CD4-positive, alpha-beta T cell (primary cell): ENCODE data around the gene GBA2. TPM values are rescaled to one million over a fixed set of nuclear protein-coding genes. Genes with fewer than 3 reads are reported as not detected.
A peak's percentile ranks its signal among the peaks of the same experiment; 100 is the strongest.

Experiments used
- ATAC-seq: fragments of 200-7000 bp; cut with Tn5 transposase; one replicate; pipeline ENCODE4 v1.10.0; 2022; ENCODE audit warnings: mild to moderate bottlenecking; ENCODE audit not compliant: poor library complexity
- CTCF ChIA-PET: fragments of 350-600 bp; sonication (Branson Sonifier 250); formaldehyde crosslinking; loops from one replicate; lab custom pipeline; 2021; ENCODE audit warnings: antibody characterized with exemption, inconsistent platforms; lab: Charles Lee
- POLR2A ChIA-PET: fragments of 350-600 bp; sonication (Branson Sonifier 250); formaldehyde crosslinking; loops from one replicate; lab custom pipeline; 2021; ENCODE audit warnings: antibody characterized with exemption, inconsistent platforms; lab: Charles Lee
- DNase-seq, 14 experiments: peaks; one replicate each; pipeline ENCODE4 v3.0.0-alpha.2; 2013 to 2020; ENCODE audit warnings: mixed read lengths in 2 of 14
- H3K27ac ChIP-seq, 2 donors: one replicate each; pipeline versions ENCODE4 v1.5.1 to v1.7.0; 2013; ENCODE audit warnings: low read length in 2 of 2, low read depth in 1 of 2, mild to moderate bottlenecking in 1 of 2
- H3K27me3 ChIP-seq, 2 experiments: 1 replicate in 1 of 2; 2 replicates in 1 of 2; pipeline versions ENCODE4 v1.6.1 to v1.7.0; 2013; ENCODE audit warnings: low read length in 2 of 2, control low read depth in 1 of 2, mild to moderate bottlenecking in 1 of 2, moderate library complexity in 1 of 2; ENCODE audit not compliant: insufficient read depth in 2 of 2, control insufficient read depth in 1 of 2
- H3K36me3 ChIP-seq: one replicate; pipeline ENCODE4 v1.6.1; 2013; ENCODE audit warnings: low read length, control low read depth; ENCODE audit not compliant: insufficient read depth
- H3K4me1 ChIP-seq: one replicate; pipeline ENCODE4 v1.6.1; 2013; ENCODE audit warnings: low read length, control low read depth; ENCODE audit not compliant: insufficient read depth
- H3K4me3 ChIP-seq: one replicate; pipeline ENCODE4 v1.5.1; 2013; ENCODE audit warnings: mild to moderate bottlenecking, low read length, moderate library complexity
- H3K9me3 ChIP-seq, 2 experiments: 1 replicate in 1 of 2; 2 replicates in 1 of 2; pipeline versions ENCODE4 v1.6.1 to v1.7.0; 2013; ENCODE audit warnings: low read length in 2 of 2, mild to moderate bottlenecking in 2 of 2, control low read depth in 1 of 2, moderate library complexity in 1 of 2; ENCODE audit not compliant: control insufficient read depth in 1 of 2, insufficient read depth in 1 of 2
- H3K27ac Mint-ChIP-seq: one replicate; pipeline ENCODE4 v1.8.0; 2020; ENCODE audit warnings: mixed read lengths
- H3K27me3 Mint-ChIP-seq: one replicate; pipeline ENCODE4 v1.8.0; 2021; ENCODE audit warnings: mixed read lengths
- H3K36me3 Mint-ChIP-seq: one replicate; pipeline ENCODE4 v1.8.0; 2021; ENCODE audit warnings: low read depth, mixed read lengths
- H3K4me1 Mint-ChIP-seq: one replicate; pipeline ENCODE4 v1.8.0; 2021; ENCODE audit warnings: low read depth, mixed read lengths
- H3K4me3 Mint-ChIP-seq: one replicate; pipeline ENCODE4 v1.8.0; 2020; ENCODE audit warnings: mild to moderate bottlenecking, mixed read lengths
- H3K9me3 Mint-ChIP-seq: one replicate; pipeline ENCODE4 v1.8.0; 2020; ENCODE audit warnings: mixed read lengths
- intact Hi-C, 2 experiments: fragments of 100-400 bp; cut with DNase I in 1 of 2; cut with micrococcal nuclease in 1 of 2; formaldehyde crosslinking; loops; one replicate each; pipeline versions ENCODE4 v1.15.1 to v1.9.0; 2023 to 2025; cut with DNase I, micrococcal nuclease
- total RNA-seq, 174 experiments: library from RNA in 2 of 174; stranded (reverse) in 2 of 174; gene quantifications; one replicate each; pipeline ENCODE4 v1.2.3 and lab custom pipeline; 2021 to 2026
- TF ChIP-seq, protein P1 (sequence below): fragments of 200-600 bp; IDR thresholded peaks from one replicate; pipeline ENCODE4 v1.8.0; 2022; ENCODE audit warnings: antibody characterized with exemption, mild to moderate bottlenecking

Gene GBA2
- total RNA-seq, 2 experiments from 2014 or later: 17.3 to 18.6 TPM

GRCh38 chr9:35763803-35764202 is 14.8 kb upstream of the GBA2 start:
- Mint-ChIP-seq H3K36me3 (no peaks in the 10 kb centered on the region), H3K9me3 (no peaks in the 10 kb centered on the region), H3K27me3 (no peaks in the 10 kb centered on the region), H3K4me1 (peaks cover 54% of the 10 kb centered on the region), H3K4me3 (no peak overlapping the region), H3K27ac (no peak overlapping the region)
- H3K4me1 ChIP-seq: peaks cover 4% of the 10 kb centered on the region
- intact Hi-C loops: no loop called here
- TF ChIP-seq, protein P1, sequence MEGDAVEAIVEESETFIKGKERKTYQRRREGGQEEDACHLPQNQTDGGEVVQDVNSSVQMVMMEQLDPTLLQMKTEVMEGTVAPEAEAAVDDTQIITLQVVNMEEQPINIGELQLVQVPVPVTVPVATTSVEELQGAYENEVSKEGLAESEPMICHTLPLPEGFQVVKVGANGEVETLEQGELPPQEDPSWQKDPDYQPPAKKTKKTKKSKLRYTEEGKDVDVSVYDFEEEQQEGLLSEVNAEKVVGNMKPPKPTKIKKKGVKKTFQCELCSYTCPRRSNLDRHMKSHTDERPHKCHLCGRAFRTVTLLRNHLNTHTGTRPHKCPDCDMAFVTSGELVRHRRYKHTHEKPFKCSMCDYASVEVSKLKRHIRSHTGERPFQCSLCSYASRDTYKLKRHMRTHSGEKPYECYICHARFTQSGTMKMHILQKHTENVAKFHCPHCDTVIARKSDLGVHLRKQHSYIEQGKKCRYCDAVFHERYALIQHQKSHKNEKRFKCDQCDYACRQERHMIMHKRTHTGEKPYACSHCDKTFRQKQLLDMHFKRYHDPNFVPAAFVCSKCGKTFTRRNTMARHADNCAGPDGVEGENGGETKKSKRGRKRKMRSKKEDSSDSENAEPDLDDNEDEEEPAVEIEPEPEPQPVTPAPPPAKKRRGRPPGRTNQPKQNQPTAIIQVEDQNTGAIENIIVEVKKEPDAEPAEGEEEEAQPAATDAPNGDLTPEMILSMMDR: no peak
- H3K36me3 ChIP-seq: peaks cover 6% of the 10 kb centered on the region
- ATAC-seq (no peak), DNase-seq (no peak)
- no peak overlapping the region for H3K27ac ChIP-seq
- no peaks in the 10 kb centered on the region for H3K27me3 ChIP-seq
- POLR2A ChIA-PET: no interaction called here
- CTCF ChIA-PET: no interaction called here
- no peak overlapping the region for H3K4me3 ChIP-seq
- no peaks in the 10 kb centered on the region for H3K9me3 ChIP-seq

DNA sequence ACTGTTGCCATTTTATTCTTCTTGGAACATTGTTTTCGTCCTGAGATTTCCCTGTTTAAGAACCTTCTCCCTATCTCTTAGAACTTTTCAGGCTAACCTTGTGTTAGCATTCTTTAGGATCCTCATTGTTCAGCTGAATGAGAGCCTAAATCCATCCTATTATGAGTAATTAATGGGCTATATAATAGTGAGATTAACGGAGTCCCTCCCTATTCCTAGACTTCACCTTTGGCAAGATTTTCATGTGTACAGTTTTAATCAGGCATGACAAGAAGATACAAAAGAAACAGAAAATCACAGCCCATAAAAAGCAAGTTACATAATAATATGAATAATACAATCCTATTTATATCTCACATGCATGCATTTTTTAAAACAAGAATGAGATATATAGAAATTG is 14.2 kb upstream of the GBA2 start:
- Mint-ChIP-seq H3K4me3 (no peak overlapping the region), H3K4me1 (peaks cover 54% of the 10 kb centered on the region), H3K36me3 (no peaks in the 10 kb centered on the region), H3K27me3 (no peaks in the 10 kb centered on the region), H3K9me3 (no peaks in the 10 kb centered on the region), H3K27ac (no peak overlapping the region)
- POLR2A ChIA-PET: interaction anchor here (0.6 to 0.7 kb wide), 2 partner anchors 42 to 66 kb away, joined by 3 to 4 read pairs; no protein-coding TSS in a partner anchor
- ATAC-seq (no peak), DNase-seq (no peak)
- H3K27ac ChIP-seq: no peak overlapping the region
- H3K9me3 ChIP-seq: no peaks in the 10 kb centered on the region
- H3K4me1 ChIP-seq: peaks cover 5% of the 10 kb centered on the region
- TF ChIP-seq, protein P1: no peak
- H3K4me3 ChIP-seq: no peak overlapping the region
- intact Hi-C loops: no loop called here
- no peaks in the 10 kb centered on the region for H3K27me3 ChIP-seq
- CTCF ChIA-PET: no interaction called here
- peaks cover 1% of the 10 kb centered on the region for H3K36me3 ChIP-seq

GRCh38 chr9:35760651-35761050 is 11.6 kb upstream of the GBA2 start:
- no peak overlapping the region for H3K27ac ChIP-seq
- H3K4me1 ChIP-seq: peaks cover 20% of the 10 kb centered on the region
- intact Hi-C loops: no loop called here
- H3K4me3 ChIP-seq: no peak overlapping the region
- Mint-ChIP-seq H3K27me3 (no peaks in the 10 kb centered on the region), H3K9me3 (no peaks in the 10 kb centered on the region), H3K27ac (no peak overlapping the region), H3K4me3 (peak overlapping the region; percentile 46), H3K4me1 (peaks cover 61% of the 10 kb centered on the region), H3K36me3 (peaks cover 9% of the 10 kb centered on the region)
- ChIA-PET CTCF (interaction anchor here (1.1 kb wide), 1 partner anchor 103 kb away, joined by 3 read pairs; the partner anchor contains the start of genes CCDC107 and RMRP), POLR2A (interaction anchor here (0.6 to 1.1 kb wide), 4 partner anchors 16 to 145 kb away, joined by 3 to 4 read pairs (median 4); no protein-coding TSS in a partner anchor)
- H3K9me3 ChIP-seq: no peaks in the 10 kb centered on the region
- TF ChIP-seq, protein P1: no peak
- DNase-seq (no peak), ATAC-seq (no peak)
- no peaks in the 10 kb centered on the region for H3K36me3 ChIP-seq
- no peaks in the 10 kb centered on the region for H3K27me3 ChIP-seq
